COLO829 (cell line): ENCODE measurements around the gene EPHB2.
A peak's percentile ranks its signal among the peaks of the same experiment; 100 is the strongest.
"Not testable (repeated sequence)": the region's sequence is repeated elsewhere in the genome, so short reads cannot be mapped to it uniquely, and the experiment has no call there.

Source experiments
- DNase-seq: peaks from one replicate; pipeline ENCODE4 v3.0.0; 2012; ENCODE audit warnings: low spot score

EPHB2 gene

DNA sequence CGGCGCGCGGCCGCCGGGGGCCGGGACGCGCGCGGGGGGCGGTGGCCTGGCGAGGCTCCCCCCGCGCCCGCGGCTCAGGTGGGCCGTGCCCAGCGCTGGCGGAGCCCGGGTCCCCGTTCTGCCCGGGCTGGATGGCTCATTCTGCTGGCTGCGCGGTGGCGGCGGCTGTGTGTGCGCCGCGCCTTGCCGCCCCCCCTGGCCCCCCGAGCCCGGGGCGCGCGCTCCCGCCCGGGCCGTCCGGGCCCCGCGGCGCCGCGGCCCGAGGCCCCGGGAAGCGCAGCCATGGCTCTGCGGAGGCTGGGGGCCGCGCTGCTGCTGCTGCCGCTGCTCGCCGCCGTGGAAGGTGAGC, at the start of gene EPHB2:
Gene EPHB2 (plus strand): TSS at position 139 of the 349 bp plus-strand sequence. CDS start 144 bp downstream, at position 283.
- DNase-seq, result no peak

GRCh38 chr1:22661880-22662279, 48.8 kb upstream of the EPHB2 start:
- no peak for DNase-seq

DNA sequence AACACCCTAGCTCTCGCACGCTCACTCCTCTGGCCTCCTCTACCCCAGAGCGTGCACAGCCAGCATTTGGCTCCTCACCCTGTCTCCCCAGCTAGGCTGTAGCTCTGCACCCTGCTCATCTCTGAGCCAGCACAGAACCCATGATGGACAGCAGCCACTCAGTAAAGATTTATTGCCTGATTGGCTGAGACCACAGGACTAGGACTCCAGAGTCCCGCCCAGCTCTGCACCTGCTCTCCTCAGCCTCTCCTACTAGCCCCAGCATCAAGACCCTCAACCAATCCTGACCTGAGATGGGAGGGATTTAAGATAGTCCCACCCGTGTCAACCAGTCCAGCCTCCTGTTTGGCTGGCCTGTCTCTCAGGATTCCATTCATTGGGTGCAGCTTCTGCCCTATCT, 48.3 kb upstream of the EPHB2 start:
- DNase-seq, result no peak

DNA sequence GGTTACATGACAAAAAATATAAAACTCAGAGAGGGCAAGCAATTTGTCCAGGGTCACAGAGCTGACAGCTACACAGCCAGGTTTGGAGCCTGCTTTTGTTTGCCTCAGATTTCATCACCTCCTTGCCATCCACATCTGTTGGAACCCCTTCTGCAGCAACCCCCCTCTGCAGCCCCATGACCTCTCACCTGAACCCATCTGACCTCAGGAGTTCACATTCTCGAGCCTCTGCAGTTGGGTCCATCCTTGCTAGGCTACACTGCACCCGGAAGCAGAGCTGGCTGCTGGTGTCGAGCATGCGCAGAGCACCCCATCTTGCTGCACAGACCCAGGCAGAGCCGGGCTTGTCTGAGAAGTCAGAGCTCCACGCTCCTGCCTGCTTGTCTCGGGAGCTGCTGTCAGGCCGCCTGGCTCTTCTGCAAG, 47.6 kb upstream of the EPHB2 start:
- no peak for DNase-seq

- no peak for DNase-seq
Measured at GRCh38 chr1:22665752-22666151, 44.9 kb upstream of the EPHB2 start.

DNA sequence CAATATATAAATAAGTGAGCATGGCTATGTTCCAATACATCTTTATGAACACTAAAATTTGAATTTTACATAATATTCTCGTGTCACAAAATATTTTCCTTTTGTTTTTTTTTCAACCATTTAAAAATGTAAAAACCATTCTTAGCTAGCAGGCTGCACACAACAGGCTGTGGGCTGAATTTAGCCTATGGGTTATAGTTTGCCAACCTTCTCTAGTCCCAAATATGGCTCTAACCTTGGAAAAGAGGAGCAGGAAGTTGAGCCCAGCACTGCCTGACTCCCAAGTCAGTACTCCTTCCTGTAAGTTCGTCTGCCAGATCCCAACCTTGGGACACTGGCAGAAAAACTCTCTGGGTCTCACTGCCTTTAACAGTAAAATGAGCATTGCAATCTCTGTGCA, 44.2 kb upstream of the EPHB2 start:
- no peak for DNase-seq

DNA sequence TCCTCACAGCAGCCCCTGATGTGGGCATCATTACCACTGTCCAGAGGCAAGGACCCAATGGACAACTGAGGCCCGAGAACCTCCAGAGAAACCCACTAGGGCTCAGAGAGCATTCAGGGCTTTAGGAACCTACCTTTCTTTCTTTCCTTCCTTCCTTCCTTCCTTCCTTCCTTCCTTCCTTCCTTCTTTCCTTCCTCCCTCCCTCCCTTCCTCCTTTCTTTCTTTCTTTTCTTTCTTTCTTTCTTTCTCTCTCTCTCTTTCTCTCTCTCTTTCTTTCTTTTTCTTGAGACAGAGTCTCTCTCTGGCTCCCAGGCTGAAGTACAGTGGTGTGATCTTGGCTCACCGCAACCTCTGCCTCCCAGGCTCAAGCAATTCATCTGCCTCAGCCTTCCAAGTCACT, 41.8 kb upstream of the EPHB2 start:
- not testable (repeated sequence) for DNase-seq

- DNase-seq, result no peak
Measured at GRCh38 chr1:22670352-22670975, 40.2 kb upstream of the EPHB2 start.

DNA sequence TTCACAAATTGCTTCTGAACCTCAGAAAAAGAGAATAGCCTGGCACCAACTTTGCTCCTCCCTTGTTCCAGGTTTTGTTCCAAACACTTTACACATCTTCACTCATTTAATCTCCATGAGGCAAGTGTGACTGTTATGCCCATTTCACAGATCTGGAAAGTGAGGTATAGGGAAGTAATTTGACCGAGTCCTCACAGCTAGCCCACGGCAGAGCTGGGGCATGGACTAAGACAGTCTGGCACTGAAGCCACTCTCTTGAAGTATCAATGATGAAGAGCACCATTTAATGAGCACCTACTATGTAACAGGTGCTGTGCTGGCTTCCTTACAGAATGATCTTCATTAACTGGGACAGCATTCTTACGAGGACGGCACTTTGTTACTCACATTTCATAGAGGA, 38.6 kb upstream of the EPHB2 start:
- DNase-seq, result no peak

DNA sequence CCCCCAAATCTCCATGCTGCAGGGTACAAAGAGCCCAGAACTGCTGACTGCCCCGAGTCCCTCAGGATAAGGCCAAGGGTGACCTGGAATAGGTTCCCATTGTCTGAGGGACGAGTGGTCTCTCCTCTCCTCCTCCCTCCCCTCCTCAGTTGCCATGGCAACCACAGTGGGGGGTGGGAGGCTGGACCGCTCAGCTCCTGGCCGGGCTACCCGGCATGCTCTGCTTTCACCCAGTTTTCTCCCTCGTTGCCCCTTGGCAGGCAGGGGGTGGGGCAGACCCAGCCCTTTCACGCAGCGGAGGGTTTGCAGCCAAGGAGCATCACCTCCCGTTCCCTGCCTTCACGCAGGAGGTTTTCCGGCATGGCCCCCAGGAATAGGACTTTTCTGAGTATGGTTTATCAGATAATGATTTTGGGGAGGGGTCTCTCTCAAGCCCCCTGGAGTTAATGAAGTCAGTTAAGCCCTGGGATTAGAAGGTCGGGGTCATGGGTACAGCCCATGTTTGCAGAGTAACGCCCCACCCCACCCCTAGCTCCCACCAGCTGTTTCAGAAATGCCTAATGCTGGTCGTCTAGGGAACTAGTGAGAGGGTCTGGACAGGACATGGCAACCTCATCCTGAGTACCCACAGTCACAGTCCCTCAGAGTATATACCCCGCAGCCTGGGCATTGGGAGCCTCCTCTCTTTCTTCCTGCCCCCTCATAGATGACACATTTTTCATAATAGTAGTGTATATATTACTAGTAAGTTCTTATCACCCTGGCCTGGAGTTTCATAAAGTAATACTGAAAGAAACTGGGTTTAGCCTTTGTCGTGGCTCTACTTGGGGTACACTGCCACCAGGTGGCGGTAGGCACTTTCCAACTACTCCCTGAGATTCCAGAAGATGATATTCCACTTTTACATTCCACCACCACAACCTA, 36.9 kb upstream of the EPHB2 start:
- DNase-seq, result peak; percentile 45

DNA sequence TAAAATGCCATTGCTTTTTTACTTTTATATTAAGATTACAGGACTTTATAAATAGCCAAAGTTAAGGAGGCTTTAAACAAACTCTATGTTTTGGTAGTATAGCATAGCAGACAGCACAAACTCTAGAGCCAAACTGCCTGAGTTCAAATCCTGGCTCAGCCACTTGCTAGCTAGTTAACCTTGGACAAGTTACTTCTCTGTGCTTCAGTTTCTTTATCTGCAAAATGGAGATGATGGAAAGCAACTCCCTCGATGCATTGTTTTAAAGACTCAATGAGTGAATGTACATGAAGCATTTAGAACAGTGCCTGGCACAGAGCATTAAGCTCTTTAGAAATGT, 36.3 kb upstream of the EPHB2 start:
- no peak for DNase-seq

GRCh38 chr1:22676151-22676550, 34.5 kb upstream of the EPHB2 start:
- not testable (repeated sequence) for DNase-seq

DNA sequence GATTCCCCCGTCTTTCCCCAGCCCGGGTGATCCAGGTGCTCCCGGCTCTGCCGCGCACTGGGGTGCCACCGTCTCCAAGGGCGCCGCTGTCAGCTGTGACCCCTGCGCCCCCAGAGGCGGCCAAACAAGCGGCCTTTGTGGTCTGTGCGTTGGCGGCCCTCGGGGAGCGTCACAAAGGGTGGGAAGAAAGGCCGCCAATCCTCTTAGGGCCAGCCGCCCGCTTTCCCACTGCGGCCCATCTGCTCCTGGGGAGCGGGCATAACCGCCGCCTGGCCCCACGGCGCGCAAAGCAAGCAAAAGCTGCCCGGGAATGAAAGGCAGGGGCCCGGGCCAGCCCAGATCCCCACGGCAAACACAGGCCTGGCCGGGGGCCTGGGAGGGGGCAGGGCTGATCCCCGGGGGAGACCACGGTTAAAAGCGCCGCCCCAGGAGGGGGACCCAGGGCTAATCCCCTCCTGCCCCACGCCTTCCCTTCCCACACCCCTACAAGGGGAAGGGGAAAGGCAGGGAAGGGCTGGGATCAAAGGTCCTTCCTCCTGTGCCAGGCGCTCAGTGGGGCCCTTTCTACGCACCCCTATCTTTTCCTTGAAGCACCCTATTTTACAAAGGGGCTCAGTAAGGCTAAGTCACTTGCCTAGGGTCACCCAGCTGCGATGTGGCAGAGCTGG, 33.6 kb upstream of the EPHB2 start:
- DNase-seq, result no peak

- DNase-seq, result no peak
Measured at GRCh38 chr1:22677931-22678896, 32.4 kb upstream of the EPHB2 start.

DNA sequence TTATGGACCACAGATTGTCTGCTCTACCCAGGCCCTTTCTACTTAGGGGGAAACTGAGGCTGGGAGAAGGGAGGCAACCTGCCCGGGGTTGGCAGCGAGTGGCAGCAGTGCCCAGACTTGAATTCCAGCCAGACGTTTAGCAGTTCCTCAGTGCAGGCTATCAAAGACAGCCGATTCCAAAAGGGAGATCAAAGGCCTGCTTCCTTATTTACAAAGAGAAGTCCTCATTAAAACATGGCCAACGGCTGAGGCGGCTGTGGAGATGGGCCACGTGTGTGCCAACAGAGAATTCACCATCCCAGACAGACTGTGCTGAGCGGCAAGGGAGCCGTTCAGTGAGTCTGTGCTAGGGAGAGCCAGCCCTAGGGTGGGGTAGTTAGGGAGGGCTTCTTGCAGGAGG, 29.9 kb upstream of the EPHB2 start:
- no peak for DNase-seq

DNA sequence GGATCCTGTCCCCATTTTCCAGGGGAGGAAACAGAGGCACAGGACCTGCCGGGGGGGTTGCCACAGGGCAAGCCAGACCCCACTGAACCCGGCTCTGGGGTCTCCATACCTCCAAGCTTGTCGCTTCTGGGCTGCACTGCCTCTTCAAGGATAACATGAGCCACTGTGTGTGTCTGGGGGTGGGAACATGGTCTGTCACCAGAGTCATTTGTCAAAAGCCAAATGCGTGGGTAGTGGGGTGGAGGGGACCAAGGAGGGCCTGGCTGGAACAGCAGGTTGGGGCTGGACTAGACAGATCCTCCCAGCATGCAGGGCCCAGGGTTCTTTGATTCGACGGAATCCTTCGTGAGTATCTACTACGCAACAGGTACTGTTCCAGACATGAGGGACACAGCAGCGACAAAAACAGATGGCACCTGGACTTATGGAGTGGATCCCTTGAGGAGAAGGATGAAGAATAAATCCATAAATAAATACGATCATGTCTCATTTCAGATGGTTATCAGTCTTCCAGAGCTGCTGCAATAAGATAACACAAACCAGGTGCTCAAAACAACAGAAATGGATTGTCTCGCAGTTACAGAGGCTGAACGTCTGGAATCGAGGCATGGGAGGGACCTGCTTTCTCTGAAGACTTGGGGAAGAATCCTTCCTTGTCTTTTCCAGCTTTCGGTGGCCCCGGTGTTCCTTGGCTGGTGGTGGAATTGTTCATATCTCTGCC, 28.9 kb upstream of the EPHB2 start:
- no peak for DNase-seq

- no peak for DNase-seq
Measured at GRCh38 chr1:22683547-22683946, 27.1 kb upstream of the EPHB2 start.

- DNase-seq, result no peak
Measured at GRCh38 chr1:22685591-22686059, 25.0 kb upstream of the EPHB2 start.

GRCh38 chr1:22687191-22687590, 23.4 kb upstream of the EPHB2 start:
- no peak for DNase-seq

- DNase-seq, result no peak
Measured at GRCh38 chr1:22688466-22688865, 22.2 kb upstream of the EPHB2 start.

DNA sequence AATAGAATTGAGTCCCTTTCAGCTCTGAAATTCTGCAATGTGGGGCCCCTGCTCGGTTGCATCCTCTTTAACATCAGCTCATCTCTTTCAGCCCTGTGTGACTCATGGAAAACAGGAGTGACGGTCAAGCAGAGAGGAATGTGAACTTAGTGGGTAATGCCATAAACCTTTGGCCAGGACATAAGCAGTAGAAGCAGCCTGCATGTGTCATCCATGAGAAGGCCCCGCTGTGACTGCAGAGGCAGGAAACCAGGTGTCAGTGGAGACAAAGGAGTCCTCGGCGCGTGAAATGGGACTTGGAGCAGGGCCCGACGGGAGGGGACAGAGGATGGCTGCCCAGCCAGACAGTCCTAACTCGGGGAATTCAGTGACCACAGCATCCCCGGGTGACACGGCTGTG, 21.1 kb upstream of the EPHB2 start:
- DNase-seq, result peak; percentile 23
